ENCODE results near the gene HMGN5.

Gene HMGN5

DNA sequence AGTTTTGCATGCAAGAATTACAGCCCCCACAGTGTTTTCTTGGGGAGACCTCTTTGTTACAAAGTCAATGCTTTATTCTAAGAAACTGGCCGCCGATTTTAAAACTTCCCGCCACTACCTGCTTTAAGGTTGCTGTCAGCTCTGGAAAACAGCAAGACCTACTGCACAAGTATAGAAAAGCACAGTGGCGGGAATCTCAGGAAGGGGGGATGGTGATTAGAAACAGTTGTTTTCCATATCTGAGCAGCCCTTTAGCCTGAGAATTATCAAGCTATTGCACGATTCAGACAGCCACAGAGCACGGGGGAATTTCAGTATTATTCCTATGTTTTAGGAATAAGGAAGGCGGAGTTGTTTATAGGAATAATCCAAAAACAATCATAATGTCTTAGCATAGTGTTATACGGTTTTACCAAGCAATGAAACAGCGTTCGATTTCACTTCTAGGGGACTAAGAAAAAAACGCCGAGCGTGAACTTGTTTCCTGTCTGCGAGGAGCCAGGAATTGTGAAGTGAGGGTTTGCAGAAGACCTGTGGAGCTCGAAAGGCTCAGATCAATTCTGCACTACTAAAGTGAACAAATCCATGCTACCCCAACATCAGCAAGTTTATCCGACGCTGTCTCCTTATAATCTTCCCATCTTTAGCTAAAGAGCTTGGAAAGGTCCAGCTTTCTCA is 81.3 kb downstream of the HMGN5 start:
- DNase-seq (ENCODE audit: low read depth): peak; percentile 0

DNA sequence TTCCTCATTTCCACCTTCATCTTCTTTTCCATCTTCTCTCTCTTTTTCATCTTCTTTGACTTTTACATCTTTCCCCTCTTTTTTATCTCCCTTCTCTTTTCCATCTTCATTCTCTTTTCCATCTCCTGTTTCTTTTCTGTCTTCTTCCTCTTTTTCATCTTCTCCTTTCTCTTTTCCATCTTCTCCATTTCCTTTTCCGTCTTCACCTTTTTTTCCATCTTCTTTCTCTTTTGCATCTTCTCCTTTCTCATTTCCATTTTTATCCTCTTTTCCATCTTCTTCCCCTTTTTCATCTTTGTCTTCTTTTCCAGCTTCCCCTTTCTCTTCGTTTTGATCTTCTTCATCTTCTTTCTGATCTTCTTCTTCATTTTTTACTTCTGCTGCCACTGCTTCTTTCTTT is 87.0 kb downstream of the HMGN5 start:
- DNase-seq (ENCODE audit: low read depth): no peak

DNA sequence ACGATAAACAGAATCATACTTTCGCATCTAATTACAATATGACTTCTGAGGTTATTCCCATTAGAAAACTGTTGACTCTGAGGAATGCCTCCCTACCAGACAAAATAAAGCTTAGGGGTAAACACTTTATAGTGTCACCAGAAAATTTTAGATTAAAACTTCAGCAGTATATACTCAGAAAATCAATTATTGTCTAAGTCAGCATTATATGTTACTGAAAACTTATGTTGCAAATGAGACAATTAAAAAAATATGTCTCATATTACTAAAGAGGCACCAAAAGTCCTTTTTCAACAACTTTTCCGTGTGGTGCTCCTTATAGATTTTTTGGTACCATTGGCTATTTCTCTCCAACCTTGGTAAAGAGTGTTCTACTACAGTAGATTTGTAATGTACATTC is 91.4 kb downstream of the HMGN5 start:
- DNase-seq (ENCODE audit: low read depth): no peak

DNA sequence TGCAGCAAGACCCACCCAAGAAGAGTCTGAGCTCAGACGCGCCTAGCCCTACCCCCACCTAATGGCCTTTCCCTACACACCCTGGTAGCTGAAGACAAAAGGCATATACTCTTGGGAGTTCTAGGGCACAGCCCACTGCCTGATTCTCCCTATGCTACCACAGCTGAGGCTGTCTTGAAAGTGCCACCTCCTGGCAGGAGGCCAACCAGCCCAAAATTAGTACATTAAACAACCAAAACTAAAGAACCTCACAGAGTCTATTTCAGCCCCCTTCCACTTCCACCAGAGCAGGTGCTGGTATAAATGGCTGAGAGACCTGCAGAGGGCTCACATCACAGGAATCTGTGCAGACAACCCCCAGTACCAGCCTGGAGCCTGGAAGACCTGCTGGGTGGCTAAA is 119.1 kb downstream of the HMGN5 start:
- DNase-seq (ENCODE audit: low read depth): no peak
